Bronchial epithelial cell (primary cell): ENCODE data around the gene ARID5B. TPM values are rescaled to one million over a fixed set of nuclear protein-coding genes. Genes with fewer than 3 reads are reported as not detected.

Source experiments
- DNase-seq: peaks from one replicate; pipeline ENCODE4 v3.0.0-alpha.2; 2010; ENCODE audit warnings: low read depth
- FAIRE-seq: peaks from 2 replicates; lab custom pipeline; 2011; peaks lifted over from hg19 to GRCh38; lab: Jason Lieb, UNC
- H3K27me3 ChIP-seq: 2 replicates; pipeline ENCODE4 v1.5.1; 2011; ENCODE audit warnings: low read length; ENCODE audit not compliant: control insufficient read depth, insufficient read depth
- H3K36me3 ChIP-seq: 2 replicates; pipeline ENCODE4 v1.5.1; 2011; ENCODE audit warnings: low read length; ENCODE audit not compliant: control insufficient read depth, insufficient read depth
- H3K4me3 ChIP-seq: 2 replicates; pipeline ENCODE4 v1.5.1; 2011; ENCODE audit warnings: mild to moderate bottlenecking, low read depth, low read length, control low read depth
- CTCF ChIP-seq: IDR thresholded peaks from 2 replicates; pipeline ENCODE4 v1.5.1; 2011; ENCODE audit warnings: mild to moderate bottlenecking, moderate library complexity, low read length, control low read depth, inconsistent platforms; ENCODE audit not compliant: insufficient read depth, severe bottlenecking
- total RNA-seq: library from RNA; depleted of rRNA; stranded (reverse); fragments of >200 nt; gene quantifications from 2 replicates; pipeline ENCODE4 v1.2.1, GENCODE V29; 2014

The ARID5B gene
- total RNA-seq, 1 donor from 2014 or later: 7.1 TPM

- TF ChIP-seq CTCF: no peak
- H3K36me3 ChIP-seq: peaks cover 8% of the 10 kb centered on the region
Observed at GRCh38 chr10:61944410-61945147, 43.1 kb downstream of the ARID5B start.

DNA sequence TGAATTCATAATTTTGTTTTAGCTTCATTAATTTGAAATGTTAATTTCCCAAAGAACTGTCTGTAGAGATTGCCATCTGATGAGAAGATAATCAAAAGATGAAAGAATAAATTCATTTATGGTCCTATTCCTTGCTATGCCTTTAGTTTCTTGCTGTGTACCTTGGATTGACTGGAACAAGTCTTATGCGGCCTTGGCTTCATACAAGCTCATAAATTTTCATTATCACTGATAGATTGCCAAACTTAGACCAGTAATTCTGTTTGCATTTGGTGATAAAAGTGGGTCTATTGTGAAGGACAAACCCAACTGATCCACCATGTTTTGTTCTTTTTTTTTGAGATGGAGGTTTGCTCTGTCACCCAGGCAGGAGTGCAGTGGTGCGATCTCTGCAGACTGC, 48.2 kb downstream of the ARID5B start:
- no peak for FAIRE-seq
- TF ChIP-seq CTCF: no peak
- no peak overlapping the region for H3K4me3 ChIP-seq
- H3K27me3 ChIP-seq: no peaks in the 10 kb centered on the region
- no peak for DNase-seq
- H3K36me3 ChIP-seq: peaks cover 5% of the 10 kb centered on the region

More at GRCh38 chr10:61944410-61945147, 43.1 kb downstream of the ARID5B start:
- FAIRE-seq (no peak), DNase-seq (no peak)
- H3K4me3 ChIP-seq: no peak overlapping the region
- no peaks in the 10 kb centered on the region for H3K27me3 ChIP-seq

DNA sequence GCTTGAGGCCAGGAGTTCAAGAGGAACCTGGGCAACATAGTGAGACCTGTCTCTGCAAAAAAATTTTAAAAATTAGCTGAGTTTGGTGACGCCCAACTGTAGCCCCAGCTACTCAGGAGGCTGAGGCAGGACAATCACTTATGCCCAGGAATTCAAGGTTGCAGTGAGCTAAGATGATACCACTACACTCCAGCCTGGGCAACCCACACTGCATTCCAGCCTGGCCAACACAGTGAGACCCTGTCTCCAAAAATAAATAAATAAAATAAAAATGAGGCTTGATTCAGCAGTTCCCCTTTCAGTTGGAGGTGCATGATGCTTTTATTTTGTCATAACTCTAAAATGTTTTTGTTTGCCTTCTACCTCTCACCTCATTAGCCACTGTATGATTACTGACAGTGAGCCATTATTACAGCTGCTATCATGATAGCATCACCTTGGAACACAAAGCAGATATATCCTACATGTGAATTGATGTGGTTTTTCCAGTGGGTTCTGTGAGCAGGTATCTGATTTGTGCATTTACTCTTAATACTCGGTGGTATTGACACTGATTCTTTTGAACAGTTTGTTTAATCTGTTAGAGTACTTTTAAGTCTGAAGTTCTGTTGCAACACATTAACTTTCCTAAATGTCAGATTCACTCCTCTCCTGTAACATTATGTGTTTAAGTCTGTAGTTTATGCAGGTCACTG, 49.1 kb downstream of the ARID5B start:
- FAIRE-seq (no peak), DNase-seq (no peak)
- Histone ChIP-seq H3K36me3 (peaks cover 5% of the 10 kb centered on the region), H3K27me3 (no peaks in the 10 kb centered on the region), H3K4me3 (no peak overlapping the region)
- TF ChIP-seq CTCF: no peak

DNA sequence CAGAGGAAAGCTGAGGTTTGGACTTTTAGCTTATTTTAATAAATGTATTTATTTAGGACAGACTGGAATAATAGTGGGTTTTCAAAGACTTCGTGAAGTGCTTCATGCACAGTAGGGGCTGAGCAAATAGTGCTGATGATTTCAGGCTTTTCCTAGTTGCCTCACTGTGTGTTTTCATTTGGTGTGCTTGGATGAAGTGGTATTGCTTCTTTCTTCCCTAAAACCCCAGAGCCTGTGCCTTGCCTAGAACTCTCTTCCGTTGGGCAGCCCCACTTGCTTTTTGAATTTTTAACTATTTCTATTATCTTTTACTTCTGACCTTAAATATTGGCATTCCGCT, 49.6 kb downstream of the ARID5B start:
- DNase-seq: no peak
- TF ChIP-seq CTCF: no peak
- no peak overlapping the region for H3K4me3 ChIP-seq
- no peak for FAIRE-seq
- H3K27me3 ChIP-seq: no peaks in the 10 kb centered on the region
- peaks cover 5% of the 10 kb centered on the region for H3K36me3 ChIP-seq

DNA sequence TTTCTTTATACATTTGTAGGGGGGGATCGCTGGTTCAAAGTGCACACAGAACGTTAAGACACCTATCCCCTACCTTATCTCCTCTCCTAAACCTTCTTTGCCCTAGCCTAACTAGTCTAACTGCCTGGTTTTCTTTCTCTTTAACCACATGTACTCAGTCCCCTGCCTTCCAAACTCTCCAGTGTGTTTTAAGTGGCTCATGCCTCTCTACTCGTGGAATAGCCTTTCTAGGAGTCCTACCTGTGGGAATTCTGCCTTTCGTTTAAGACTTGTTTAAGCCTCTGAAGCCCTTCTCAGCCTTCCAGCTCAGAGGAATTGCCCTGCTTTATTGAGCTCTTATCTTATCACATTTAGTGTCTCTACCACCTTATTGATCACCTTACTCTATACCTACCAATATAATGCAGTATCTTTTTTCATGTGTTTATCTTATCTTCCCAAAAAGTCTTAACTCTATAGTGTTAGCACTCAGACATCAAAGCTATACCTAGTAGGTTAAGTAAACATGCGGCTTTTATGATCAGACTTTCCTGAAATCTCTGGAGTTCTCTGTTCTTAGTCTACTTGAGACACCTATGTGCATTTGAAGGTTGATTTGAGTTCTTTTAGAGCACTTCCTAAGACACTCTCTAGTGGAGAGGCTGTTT, 50.7 kb downstream of the ARID5B start:
- no peak for TF ChIP-seq CTCF
- FAIRE-seq: no peak

More for the DNA sequence above, 50.7 kb downstream of the ARID5B start:
- no peak overlapping the region for H3K4me3 ChIP-seq
- H3K27me3 ChIP-seq: no peaks in the 10 kb centered on the region
- H3K36me3 ChIP-seq: peaks cover 5% of the 10 kb centered on the region
- no peak for DNase-seq
